ENCODE data around the gene SMIM23.

The SMIM23 gene

GRCh38 chr5:171821286-171821685, 35.7 kb downstream of the SMIM23 start:
- DNase-seq = no peak

- DNase-seq = no peak
These were observed 37.7 kb downstream of the SMIM23 start for GRCh38 chr5:171823269-171823668.

- peak; percentile 11 for DNase-seq
These were observed 39.4 kb downstream of the SMIM23 start for GRCh38 chr5:171825051-171825450.

GRCh38 chr5:171826132-171826531, 40.5 kb downstream of the SMIM23 start:
- peak; percentile 13 for DNase-seq

GRCh38 chr5:171827162-171827561, 41.5 kb downstream of the SMIM23 start:
- DNase-seq = no peak

GRCh38 chr5:171830686-171831085, 45.1 kb downstream of the SMIM23 start:
- DNase-seq = no peak

GRCh38 chr5:171832775-171833174, 47.2 kb downstream of the SMIM23 start:
- no peak for DNase-seq

GRCh38 chr5:171834461-171834860, 48.8 kb downstream of the SMIM23 start:
- no peak for DNase-seq

- DNase-seq = no peak
These were observed 49.4 kb downstream of the SMIM23 start for GRCh38 chr5:171835066-171835465.

GRCh38 chr5:171837522-171837921, 51.9 kb downstream of the SMIM23 start:
- DNase-seq = no peak

GRCh38 chr5:171838066-171838465, 52.4 kb downstream of the SMIM23 start:
- no peak for DNase-seq

GRCh38 chr5:171839112-171839511, 53.5 kb downstream of the SMIM23 start:
- DNase-seq = no peak

GRCh38 chr5:171840066-171840465, 54.4 kb downstream of the SMIM23 start:
- no peak for DNase-seq
